HEK293T (cell line): ENCODE measurements around the gene ANKRD11.
A peak's percentile ranks its signal among the peaks of the same experiment; 100 is the strongest.
"Not testable (repeated sequence)": the region's sequence is repeated elsewhere in the genome, so short reads cannot be mapped to it uniquely, and the experiment has no call there.

ENCODE experiments used
- CTCF ChIA-PET: fragments of 350-600 bp; formaldehyde crosslinking; extraction: SDS; loops from one replicate; lab custom pipeline; 2021; ENCODE audit warnings: antibody characterized with exemption, inconsistent platforms; lab: Yijun Ruan, JAX
- POLR2A ChIA-PET: fragments of 350-600 bp; formaldehyde crosslinking; extraction: SDS; loops from one replicate; lab custom pipeline; 2020; ENCODE audit warnings: antibody characterized with exemption, inconsistent platforms; lab: Yijun Ruan, JAX
- DNase-seq: peaks from one replicate; pipeline ENCODE4 v3.0.0; 2012; ENCODE audit warnings: mixed read lengths; ENCODE audit errors: extremely low spot score
- ARNT ChIP-seq: fragments of 450-650 bp; IDR thresholded peaks from 2 replicates; pipeline ENCODE4 v1.6.1; 2017; ENCODE audit warnings: mild to moderate bottlenecking
- BHLHE40 ChIP-seq: fragments of 450-650 bp; IDR thresholded peaks from 2 replicates; pipeline ENCODE4 v1.6.1; 2016; ENCODE audit warnings: mild to moderate bottlenecking, moderate library complexity, borderline replicate concordance
- CTBP1 ChIP-seq: fragments of 450-650 bp; IDR thresholded peaks from 2 replicates; pipeline ENCODE4 v1.6.1; 2016; ENCODE audit warnings: borderline replicate concordance
- ELF4 ChIP-seq: fragments of 450-650 bp; IDR thresholded peaks from 2 replicates; pipeline ENCODE4 v1.6.1; 2017; ENCODE audit warnings: antibody characterized with exemption
- FOXA1 ChIP-seq: fragments of 450-650 bp; IDR thresholded peaks from 2 replicates; pipeline ENCODE4 v1.6.1; 2016; ENCODE audit warnings: mild to moderate bottlenecking
- FOXK2 ChIP-seq: fragments of 450-650 bp; IDR thresholded peaks from 2 replicates; pipeline ENCODE4 v1.6.1; 2016; ENCODE audit warnings: mild to moderate bottlenecking
- FOXM1 ChIP-seq: fragments of 450-650 bp; IDR thresholded peaks from 2 replicates; pipeline ENCODE4 v1.6.1; 2017; ENCODE audit warnings: mild to moderate bottlenecking, borderline replicate concordance
- HDGF ChIP-seq: fragments of 450-650 bp; IDR thresholded peaks from 2 replicates; pipeline ENCODE4 v1.6.1; 2017; ENCODE audit warnings: antibody characterized with exemption, borderline replicate concordance
- L3MBTL2 ChIP-seq: fragments of 450-650 bp; conservative IDR thresholded peaks from 2 replicates; pipeline ENCODE4 v1.6.1; 2016; ENCODE audit warnings: mild to moderate bottlenecking
- LEF1 ChIP-seq: fragments of 450-650 bp; IDR thresholded peaks from 2 replicates; pipeline ENCODE4 v1.6.1; 2017; ENCODE audit warnings: mild to moderate bottlenecking, borderline replicate concordance
- NFRKB ChIP-seq: fragments of 450-650 bp; IDR thresholded peaks from 2 replicates; pipeline ENCODE4 v1.6.1; 2016; ENCODE audit warnings: mild to moderate bottlenecking, moderate library complexity
- PKNOX1 ChIP-seq: fragments of 450-650 bp; IDR thresholded peaks from 2 replicates; pipeline ENCODE4 v1.6.1; 2016
- SP1 ChIP-seq: fragments of 450-650 bp; IDR thresholded peaks from 2 replicates; pipeline ENCODE4 v1.6.1; 2017
- SUZ12 ChIP-seq: fragments of 450-650 bp; IDR thresholded peaks from 2 replicates; pipeline ENCODE4 v1.6.1; 2016; ENCODE audit warnings: mild to moderate bottlenecking
- TARDBP ChIP-seq: fragments of 450-650 bp; IDR thresholded peaks from 2 replicates; pipeline ENCODE4 v1.6.1; 2016
- ZNF384 ChIP-seq: fragments of 450-650 bp; IDR thresholded peaks from 2 replicates; pipeline ENCODE4 v1.6.1; 2016

ANKRD11 gene

GRCh38 chr16:89460556-89460955, 29.8 kb downstream of the ANKRD11 start:
- no peak for DNase-seq
- CTCF ChIA-PET: interaction anchor here (0.6 kb wide), 2 partner anchors 44 to 139 kb away, joined by 4 to 6 read pairs; no protein-coding TSS in a partner anchor
- TF ChIP-seq L3MBTL2 (no peak), HDGF (no peak), TARDBP (no peak), FOXM1 (no peak), FOXK2 (no peak), NFRKB (no peak), SUZ12 (no peak), SP1 (no peak), ZNF384 (no peak), ARNT (no peak), BHLHE40 (no peak), CTBP1 (no peak), ELF4 (no peak), PKNOX1 (no peak), FOXA1 (no peak), LEF1 (no peak)
- POLR2A ChIA-PET: no interaction called here

- CTCF ChIA-PET: interaction anchor here (1.0 kb wide), 1 partner anchor 8 kb away, joined by 3 read pairs; no protein-coding TSS in a partner anchor
- POLR2A ChIA-PET: no interaction called here
- TF ChIP-seq PKNOX1 (no peak), TARDBP (no peak), NFRKB (no peak), LEF1 (no peak), FOXM1 (no peak), FOXK2 (no peak), CTBP1 (no peak), BHLHE40 (no peak), ELF4 (no peak), ARNT (no peak), FOXA1 (no peak), SP1 (no peak), SUZ12 (no peak), L3MBTL2 (no peak), ZNF384 (no peak)
- no peak for DNase-seq
These were observed 31.4 kb downstream of the ANKRD11 start for GRCh38 chr16:89458967-89459366.

GRCh38 chr16:89458551-89458950, 31.8 kb downstream of the ANKRD11 start:
- ChIA-PET CTCF (no interaction called here), POLR2A (no interaction called here)
- no peak for TF ChIP-seq L3MBTL2
- no peak for TF ChIP-seq NFRKB
- TF ChIP-seq SP1: no peak
- TF ChIP-seq LEF1: no peak
- TF ChIP-seq CTBP1: no peak
- TF ChIP-seq FOXK2: no peak
- TF ChIP-seq FOXA1: no peak
- no peak for TF ChIP-seq FOXM1
- TF ChIP-seq ELF4: no peak
- TF ChIP-seq ARNT: no peak
- TF ChIP-seq SUZ12: no peak
- TF ChIP-seq ZNF384: no peak
- no peak for TF ChIP-seq BHLHE40
- no peak for TF ChIP-seq TARDBP
- DNase-seq: no peak

GRCh38 chr16:89456419-89456959, 33.9 kb downstream of the ANKRD11 start:
- TF ChIP-seq HDGF: no peak
- TF ChIP-seq ARNT: no peak
- no peak for TF ChIP-seq TARDBP
- peak; percentile 62 for TF ChIP-seq PKNOX1
- CTCF ChIA-PET: no interaction called here
- DNase-seq: no peak
- POLR2A ChIA-PET: no interaction called here

GRCh38 chr16:89455692-89456091, 34.7 kb downstream of the ANKRD11 start:
- TF ChIP-seq ARNT (no peak), LEF1 (no peak), FOXA1 (no peak), ELF4 (no peak), PKNOX1 (no peak), CTBP1 (no peak), ZNF384 (no peak), L3MBTL2 (no peak), SUZ12 (no peak), TARDBP (no peak), NFRKB (no peak), FOXM1 (no peak), FOXK2 (no peak), SP1 (no peak), BHLHE40 (no peak), HDGF (no peak)
- DNase-seq: no peak
- POLR2A ChIA-PET: interaction anchor here (0.6 kb wide), 1 partner anchor 33 kb away, joined by 3 read pairs; no protein-coding TSS in a partner anchor
- CTCF ChIA-PET: interaction anchor here (1.3 kb wide), 1 partner anchor 9 kb away, joined by 5 read pairs; no protein-coding TSS in a partner anchor

GRCh38 chr16:89455178-89455577, 35.2 kb downstream of the ANKRD11 start:
- no peak for TF ChIP-seq FOXM1
- no peak for TF ChIP-seq FOXK2
- TF ChIP-seq PKNOX1: no peak
- TF ChIP-seq SUZ12: no peak
- TF ChIP-seq LEF1: no peak
- no peak for TF ChIP-seq HDGF
- TF ChIP-seq TARDBP: no peak
- TF ChIP-seq BHLHE40: no peak
- no peak for TF ChIP-seq L3MBTL2
- no peak for TF ChIP-seq ARNT
- TF ChIP-seq ZNF384: no peak
- no peak for TF ChIP-seq SP1
- TF ChIP-seq ELF4: no peak
- no peak for TF ChIP-seq NFRKB
- no peak for TF ChIP-seq CTBP1
- no peak for TF ChIP-seq FOXA1
- no peak for DNase-seq
- ChIA-PET CTCF (interaction anchor here (1.3 kb wide), 1 partner anchor 10 kb away, joined by 5 read pairs; no protein-coding TSS in a partner anchor), POLR2A (interaction anchor here (0.6 kb wide), 1 partner anchor 34 kb away, joined by 3 read pairs; no protein-coding TSS in a partner anchor)

GRCh38 chr16:89454378-89455125, 35.8 kb downstream of the ANKRD11 start:
- POLR2A ChIA-PET, DNase-seq: not testable (repeated sequence)
- CTCF ChIA-PET: interaction anchor here (0.6 to 1.3 kb wide), 2 partner anchors 10 to 11 kb away, joined by 3 to 5 read pairs; no protein-coding TSS in a partner anchor
